GM18907 (cell line): Measurements from ENCODE around the gene NUP214.
"Not testable (repeated sequence)": the region's sequence is repeated elsewhere in the genome, so short reads cannot be mapped to it uniquely, and the experiment has no call there.

ENCODE experiments used
- ATAC-seq: cut with Tn5 transposase; IDR thresholded peaks from one replicate; pipeline ENCODE4 v1.9.1; 2021; ENCODE audit warnings: mild to moderate bottlenecking, moderate library complexity; ENCODE audit not compliant: unreplicated experiment

The NUP214 gene

GRCh38 chr9:131158673-131159072, 33.3 kb downstream of the NUP214 start:
- not testable (repeated sequence) for ATAC-seq

- ATAC-seq: no peak
Measured at GRCh38 chr9:131160416-131161112, 35.2 kb downstream of the NUP214 start.

- ATAC-seq: no peak
Measured at GRCh38 chr9:131161585-131161984, 36.2 kb downstream of the NUP214 start.

- ATAC-seq: no peak
Measured at GRCh38 chr9:131162886-131163285, 37.5 kb downstream of the NUP214 start.

- ATAC-seq: no peak
Measured at GRCh38 chr9:131165523-131165922, 40.1 kb downstream of the NUP214 start.

DNA sequence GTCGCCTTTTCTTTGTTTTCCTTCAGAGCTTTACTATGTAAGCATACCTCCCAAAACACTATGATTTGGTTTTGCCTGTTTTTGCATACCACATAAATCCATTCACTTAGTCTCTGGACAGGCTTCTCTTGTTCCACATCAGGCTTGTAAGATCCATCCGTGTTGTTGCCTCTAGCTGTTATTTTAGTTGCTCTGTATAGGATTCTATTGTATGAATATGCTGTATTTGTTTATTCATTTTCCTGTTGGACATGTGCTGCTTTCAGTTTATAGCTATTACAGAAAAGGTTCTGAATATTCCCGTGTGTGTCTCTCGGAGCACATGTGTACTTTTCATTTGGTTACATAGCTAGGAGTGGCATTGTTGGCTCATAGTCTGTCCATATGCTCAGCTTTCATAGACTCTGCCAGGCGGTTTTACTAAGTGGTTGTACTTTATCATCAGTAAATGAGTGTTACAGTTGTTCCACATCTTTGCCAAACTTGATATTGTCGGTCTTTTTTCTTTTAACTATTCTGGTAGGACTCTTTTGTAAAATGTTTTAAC, 41.8 kb downstream of the NUP214 start:
- ATAC-seq: no peak

DNA sequence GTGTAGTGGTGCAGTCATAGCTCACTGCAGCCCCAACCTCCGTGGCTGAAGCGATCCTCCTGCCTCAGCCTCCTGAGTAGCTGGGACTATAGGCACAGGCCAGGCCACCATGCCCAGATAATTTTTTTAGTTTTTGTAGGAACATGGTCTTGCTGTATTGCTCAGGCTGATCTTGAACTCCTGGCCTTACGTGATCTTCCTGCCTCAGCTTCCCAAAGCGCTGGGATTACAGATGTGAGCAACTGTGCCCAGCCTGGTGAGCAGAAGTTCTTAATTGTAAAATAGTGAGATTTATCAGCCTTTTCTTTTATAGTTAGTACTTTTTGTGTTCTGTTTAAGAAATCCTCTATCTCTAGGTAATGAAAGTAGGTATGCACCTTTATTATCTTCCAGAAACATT, 42.5 kb downstream of the NUP214 start:
- ATAC-seq: no peak

- no peak for ATAC-seq
Measured at GRCh38 chr9:131169563-131170240, 44.3 kb downstream of the NUP214 start.

GRCh38 chr9:131173995-131174394, 48.6 kb downstream of the NUP214 start:
- ATAC-seq: no peak

DNA sequence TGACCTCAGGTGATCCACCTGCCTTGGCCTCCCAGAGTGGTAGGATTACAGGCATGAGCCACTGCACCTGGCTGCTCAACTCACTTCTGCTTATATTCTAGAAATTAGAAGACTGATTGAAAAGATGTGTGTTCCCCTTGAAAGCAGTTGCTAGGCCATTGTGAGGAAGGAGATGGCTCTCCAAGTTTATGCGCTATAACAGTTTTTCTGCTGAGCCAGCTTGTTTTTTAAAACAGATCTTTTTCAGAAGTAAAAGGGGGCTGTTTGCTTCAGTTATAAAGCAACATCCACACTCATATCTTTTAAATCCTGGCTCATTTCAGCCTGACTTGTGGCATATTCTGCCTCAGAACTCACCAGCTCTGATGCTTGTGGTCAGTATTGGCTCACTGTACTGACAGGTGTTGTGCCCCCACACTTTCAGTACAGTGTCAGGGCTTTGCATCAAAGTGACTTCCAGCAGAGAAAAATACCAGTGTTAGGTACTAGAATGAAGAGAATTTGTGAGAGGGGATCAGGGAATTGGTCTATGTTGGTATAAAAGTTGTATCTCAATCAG, 49.4 kb downstream of the NUP214 start:
- no peak for ATAC-seq

DNA sequence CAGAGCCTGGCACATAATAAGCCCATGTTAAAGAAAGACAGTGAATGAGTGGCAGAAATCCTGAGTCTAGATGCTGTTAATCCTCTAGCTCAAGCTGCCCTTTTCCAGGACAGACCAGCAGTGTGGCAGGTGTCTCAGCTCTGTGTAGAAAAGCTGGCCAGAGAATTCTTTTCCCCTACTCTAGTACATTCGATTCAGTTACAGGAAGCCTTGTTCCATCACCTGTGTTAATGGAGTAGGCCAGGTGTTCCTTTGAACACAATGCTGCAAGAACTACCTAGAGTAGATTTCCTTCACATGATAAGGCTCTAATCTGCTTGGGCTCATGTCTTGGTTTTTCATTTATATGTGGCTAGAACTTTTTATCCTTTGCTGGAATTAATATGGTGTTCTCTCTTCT, 52.5 kb downstream of the NUP214 start:
- ATAC-seq: no peak

DNA sequence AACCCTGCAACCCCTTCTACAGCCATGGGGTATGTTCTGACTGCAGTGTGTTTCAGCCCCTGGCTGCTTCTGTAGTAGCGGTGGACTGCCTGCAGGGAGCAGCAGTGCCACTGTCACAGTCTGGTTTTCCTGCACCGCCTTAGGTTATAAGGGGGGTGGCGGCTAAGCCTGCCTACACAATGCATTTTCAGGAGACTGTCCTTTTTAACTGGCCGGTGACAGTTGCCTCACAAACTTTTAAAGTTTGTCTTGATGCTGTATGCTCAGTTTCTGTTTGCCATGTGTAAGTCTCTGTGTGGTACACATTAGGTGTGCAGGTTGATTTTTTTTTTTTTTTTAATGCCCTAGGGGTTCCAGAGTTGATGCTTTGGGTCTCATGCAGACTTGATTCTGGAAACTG, 53.0 kb downstream of the NUP214 start:
- peak; percentile 70 for ATAC-seq

GRCh38 chr9:131178926-131179325, 53.5 kb downstream of the NUP214 start:
- ATAC-seq: no peak

- no peak for ATAC-seq
Measured at GRCh38 chr9:131179561-131180219, 54.3 kb downstream of the NUP214 start.

DNA sequence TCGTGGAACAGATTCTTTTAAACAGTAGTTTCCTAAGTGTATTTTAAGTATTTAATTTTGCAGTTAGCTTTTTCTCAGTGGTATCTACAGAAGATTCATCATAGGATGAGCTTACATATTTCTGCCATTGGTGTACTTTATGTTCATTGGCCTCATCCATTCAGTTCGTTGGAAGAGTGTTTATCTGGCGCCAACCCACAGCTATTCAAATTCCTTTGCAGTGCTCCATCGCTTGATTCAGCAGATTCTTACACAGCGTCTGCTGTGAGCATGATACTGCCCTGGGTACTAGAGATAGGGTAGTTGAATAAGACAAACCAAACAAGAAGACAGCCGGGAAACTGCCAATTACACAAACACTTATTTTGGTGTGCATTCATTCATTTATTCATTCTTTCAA, 55.1 kb downstream of the NUP214 start:
- no peak for ATAC-seq

DNA sequence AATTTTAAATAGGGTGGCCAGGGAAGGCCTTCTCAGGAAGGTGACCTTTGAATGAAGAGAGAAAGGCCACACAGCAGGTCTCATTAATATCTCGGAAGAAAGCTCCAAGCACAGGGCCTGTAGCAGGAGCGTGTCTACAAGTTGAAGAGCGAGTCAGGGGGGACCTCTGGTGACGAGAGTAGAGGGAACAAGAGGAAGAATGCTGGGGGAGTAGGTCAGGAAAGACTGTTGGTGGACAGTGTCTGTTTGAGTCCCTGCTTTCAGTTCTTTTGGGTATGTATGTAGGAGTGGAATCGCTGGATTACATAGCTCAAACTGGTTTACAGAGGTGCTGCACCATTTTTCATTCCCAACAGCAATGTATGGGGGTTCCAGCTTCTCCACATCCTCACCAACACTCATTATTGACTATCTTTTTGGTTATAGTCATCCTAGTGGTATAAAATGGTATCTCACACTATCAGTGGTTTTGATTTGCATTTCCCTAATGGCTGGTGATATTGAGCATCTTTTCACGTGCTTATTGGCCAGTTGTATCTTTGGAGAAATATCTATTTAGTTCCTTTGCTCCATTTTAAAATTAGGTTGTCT, 55.8 kb downstream of the NUP214 start:
- ATAC-seq: no peak

- no peak for ATAC-seq
Measured at GRCh38 chr9:131185924-131186323, 60.5 kb downstream of the NUP214 start.

DNA sequence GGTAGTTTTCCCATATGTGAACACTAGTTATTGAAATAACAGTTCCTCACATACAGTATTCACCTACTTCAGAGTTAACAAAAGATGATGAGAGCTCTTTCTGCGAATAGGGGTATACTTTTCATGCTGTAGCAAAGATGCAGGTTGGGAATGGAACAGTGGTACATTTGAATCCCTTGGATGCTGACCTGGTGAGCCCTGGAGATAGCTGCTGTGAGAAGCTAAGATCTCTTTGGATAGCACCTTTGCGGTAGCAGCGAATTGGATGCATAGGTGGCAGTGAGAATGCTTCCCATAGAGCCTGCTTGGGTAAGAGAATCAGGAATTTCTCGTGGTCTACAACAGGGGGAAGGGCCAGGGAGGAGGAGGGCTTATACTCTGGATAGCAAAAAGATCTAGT, 61.2 kb downstream of the NUP214 start:
- ATAC-seq: no peak

DNA sequence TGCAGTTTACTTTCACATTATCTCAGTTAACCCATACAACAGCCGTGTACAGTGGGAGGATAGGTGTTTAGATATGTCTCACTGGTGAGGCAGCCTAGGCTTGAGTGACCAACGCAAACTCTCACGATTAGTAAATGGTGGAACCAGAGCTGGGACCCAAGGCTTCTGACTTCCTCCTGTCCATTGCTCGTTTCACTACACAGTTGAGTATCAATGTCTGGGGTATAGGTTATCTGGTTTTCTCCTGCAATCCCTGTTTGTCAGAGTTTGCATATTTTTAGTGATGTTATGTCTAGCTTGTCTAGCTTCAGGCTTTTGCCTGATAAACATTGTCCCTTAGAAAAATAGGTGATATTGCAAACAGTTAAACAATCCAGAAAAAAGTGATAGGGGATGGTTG, 62.6 kb downstream of the NUP214 start:
- no peak for ATAC-seq

GRCh38 chr9:131188976-131189375, 63.6 kb downstream of the NUP214 start:
- no peak for ATAC-seq

DNA sequence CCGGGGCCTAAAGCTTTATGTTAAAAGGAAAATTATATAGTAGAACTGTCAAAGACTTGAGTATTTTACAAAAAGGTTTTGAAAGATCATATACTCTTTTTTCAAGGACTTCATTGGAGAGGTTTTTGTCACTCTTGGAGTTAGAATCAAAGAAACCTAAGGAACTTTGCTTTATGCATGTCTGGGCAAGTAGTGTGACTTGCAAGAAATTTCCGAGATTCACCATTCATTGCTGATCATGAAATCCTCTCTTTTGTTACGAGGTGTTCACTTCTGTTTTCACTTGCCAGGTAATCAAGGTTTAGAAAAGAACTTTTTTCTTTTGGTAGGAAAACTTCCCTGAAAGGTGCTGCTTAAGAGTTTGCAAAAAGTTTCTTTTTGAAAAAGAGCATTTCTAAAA, 64.8 kb downstream of the NUP214 start:
- no peak for ATAC-seq
